Uterus (tissue), 4 donors: ENCODE results near the gene LYPD3. TPM values are rescaled to one million over a fixed set of nuclear protein-coding genes. Genes with fewer than 3 reads are reported as not detected.

Source experiments
- DNase-seq, 2 donors: peaks; one replicate each; pipeline ENCODE4 v3.0.0-alpha.2; 2019 to 2020
- H3K27ac ChIP-seq, 2 donors: fragments of 200-600 bp; sonication (generic); 1 replicate in 1 of 2; 2 replicates in 1 of 2; pipeline ENCODE4 v1.5.1; 2016 to 2018
- H3K27me3 ChIP-seq, 2 donors: fragments of 200-600 bp; sonication (generic); one replicate each; pipeline ENCODE4 v1.5.1; 2018 to 2019; ENCODE audit warnings: control low read depth in 1 of 2
- H3K36me3 ChIP-seq, 2 donors: fragments of 200-600 bp; sonication (generic); one replicate each; pipeline ENCODE4 v1.5.1; 2019; ENCODE audit warnings: control low read depth in 1 of 2
- H3K4me1 ChIP-seq, 2 donors: fragments of 200-600 bp; sonication (generic); one replicate each; pipeline ENCODE4 v1.5.1; 2018 to 2019; ENCODE audit warnings: control low read depth in 1 of 2
- H3K4me3 ChIP-seq, 2 donors: fragments of 200-600 bp; sonication (generic); 1 replicate in 1 of 2; 2 replicates in 1 of 2; pipeline ENCODE4 v1.5.1; 2018 to 2019; ENCODE audit warnings: mild to moderate bottlenecking in 1 of 2
- H3K9me3 ChIP-seq, 2 donors: fragments of 200-600 bp; sonication (generic); one replicate each; pipeline ENCODE4 v1.5.1; 2019; ENCODE audit warnings: control low read depth in 1 of 2
- POLR2A ChIP-seq, 2 donors: fragments of 450-650 bp; IDR thresholded peaks; one replicate each; pipeline ENCODE4 v1.6.1; 2016; ENCODE audit warnings: antibody characterized with exemption in 2 of 2, mild to moderate bottlenecking in 1 of 2, moderate library complexity in 1 of 2
- intact Hi-C: fragments of 100-400 bp; cut with DNase I; formaldehyde crosslinking; loops from one replicate; pipeline ENCODE4 v1.15.1; 2023; ENCODE audit warnings: low total_unique reads
- total RNA-seq, 4 donors: library from RNA; depleted of rRNA in 3 of 4; stranded (reverse); fragments of >200 nt in 3 of 4; gene quantifications; one replicate each; pipeline versions ENCODE4 v1.1.0 to v1.2.4, GENCODE V29; 2014 to 2023
- TF ChIP-seq, protein P1 (sequence below), 4 experiments: fragments of 200-600 bp in 2 of 4; fragments of 450-650 bp in 2 of 4; sonication (generic) in 2 of 4; IDR thresholded peaks; one replicate each; pipeline ENCODE4 v1.5.1; 2016 to 2019; ENCODE audit warnings: antibody characterized with exemption in 4 of 4, mild to moderate bottlenecking in 2 of 4, moderate library complexity in 1 of 4
- donor health status: DM: yes; HTN: yes; CAD: no.

LYPD3 gene
- total RNA-seq, 4 donors from 2014 or later = 0.28 to 2.4 TPM; not detected in 2

DNA sequence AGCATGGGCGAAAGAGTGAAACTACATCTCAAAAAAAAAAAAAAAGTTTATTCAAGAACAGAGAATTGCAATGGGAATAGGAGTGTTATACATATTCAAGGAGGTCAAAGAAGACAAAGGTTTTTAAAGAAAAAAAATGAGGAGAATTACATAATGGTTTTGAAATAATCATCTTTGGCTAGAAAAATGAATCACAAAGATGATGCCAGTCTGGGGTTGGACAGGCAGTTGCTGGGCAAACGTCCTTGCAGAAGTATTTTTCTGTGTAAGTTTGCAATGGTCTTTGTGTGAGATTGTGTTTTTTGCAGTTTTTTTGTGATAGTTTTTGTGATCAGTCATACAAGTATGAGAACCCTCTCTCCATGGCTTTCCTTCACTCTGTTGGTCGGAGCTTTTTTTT lies 23.7 kb downstream of the LYPD3 start:
- intact Hi-C loops = no loop called here
- no peak for TF ChIP-seq POLR2A (IDR thresholded peaks at IDR 0.05)
- TF ChIP-seq, protein P1, sequence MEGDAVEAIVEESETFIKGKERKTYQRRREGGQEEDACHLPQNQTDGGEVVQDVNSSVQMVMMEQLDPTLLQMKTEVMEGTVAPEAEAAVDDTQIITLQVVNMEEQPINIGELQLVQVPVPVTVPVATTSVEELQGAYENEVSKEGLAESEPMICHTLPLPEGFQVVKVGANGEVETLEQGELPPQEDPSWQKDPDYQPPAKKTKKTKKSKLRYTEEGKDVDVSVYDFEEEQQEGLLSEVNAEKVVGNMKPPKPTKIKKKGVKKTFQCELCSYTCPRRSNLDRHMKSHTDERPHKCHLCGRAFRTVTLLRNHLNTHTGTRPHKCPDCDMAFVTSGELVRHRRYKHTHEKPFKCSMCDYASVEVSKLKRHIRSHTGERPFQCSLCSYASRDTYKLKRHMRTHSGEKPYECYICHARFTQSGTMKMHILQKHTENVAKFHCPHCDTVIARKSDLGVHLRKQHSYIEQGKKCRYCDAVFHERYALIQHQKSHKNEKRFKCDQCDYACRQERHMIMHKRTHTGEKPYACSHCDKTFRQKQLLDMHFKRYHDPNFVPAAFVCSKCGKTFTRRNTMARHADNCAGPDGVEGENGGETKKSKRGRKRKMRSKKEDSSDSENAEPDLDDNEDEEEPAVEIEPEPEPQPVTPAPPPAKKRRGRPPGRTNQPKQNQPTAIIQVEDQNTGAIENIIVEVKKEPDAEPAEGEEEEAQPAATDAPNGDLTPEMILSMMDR (IDR thresholded peaks at IDR 0.05) = no peak
- DNase-seq = no peak

DNA sequence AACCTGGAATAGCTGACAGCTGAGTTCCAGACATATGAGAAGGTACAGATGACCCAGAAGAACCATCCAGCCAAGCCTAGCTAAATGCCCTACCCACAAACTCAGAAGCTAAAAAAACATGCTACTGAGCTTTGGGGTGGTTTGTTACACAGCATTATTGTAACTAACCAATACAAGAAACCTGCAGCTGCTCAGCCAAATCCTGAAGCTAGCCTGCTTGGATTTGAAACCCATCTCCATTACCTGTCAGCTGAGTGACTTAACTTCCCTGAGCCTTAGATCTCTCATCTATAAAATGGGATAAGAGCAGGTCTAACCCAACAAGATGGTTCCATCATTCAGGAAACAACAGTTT lies 25.7 kb downstream of the LYPD3 start:
- no peak for DNase-seq
- peaks cover 0 to 3% of the 10 kb centered on the region in 2 donors for H3K4me1 ChIP-seq
- no peak overlapping the region for H3K4me3 ChIP-seq
- H3K36me3 ChIP-seq = no peaks in the 10 kb centered on the region
- TF ChIP-seq POLR2A (IDR thresholded peaks at IDR 0.05) = no peak
- TF ChIP-seq, protein P1 (IDR thresholded peaks at IDR 0.05) = no peak
- no peak overlapping the region for H3K27ac ChIP-seq
- no peaks in the 10 kb centered on the region for H3K9me3 ChIP-seq
- H3K27me3 ChIP-seq = no peaks in the 10 kb centered on the region
- intact Hi-C loops = no loop called here

More for the DNA sequence above, 23.7 kb downstream of the LYPD3 start:
- Histone ChIP-seq H3K4me1 (peaks cover 0 to 3% of the 10 kb centered on the region in 2 donors), H3K27ac (no peak overlapping the region), H3K36me3 (no peaks in the 10 kb centered on the region), H3K9me3 (no peaks in the 10 kb centered on the region), H3K27me3 (no peaks in the 10 kb centered on the region), H3K4me3 (no peak overlapping the region)

DNA sequence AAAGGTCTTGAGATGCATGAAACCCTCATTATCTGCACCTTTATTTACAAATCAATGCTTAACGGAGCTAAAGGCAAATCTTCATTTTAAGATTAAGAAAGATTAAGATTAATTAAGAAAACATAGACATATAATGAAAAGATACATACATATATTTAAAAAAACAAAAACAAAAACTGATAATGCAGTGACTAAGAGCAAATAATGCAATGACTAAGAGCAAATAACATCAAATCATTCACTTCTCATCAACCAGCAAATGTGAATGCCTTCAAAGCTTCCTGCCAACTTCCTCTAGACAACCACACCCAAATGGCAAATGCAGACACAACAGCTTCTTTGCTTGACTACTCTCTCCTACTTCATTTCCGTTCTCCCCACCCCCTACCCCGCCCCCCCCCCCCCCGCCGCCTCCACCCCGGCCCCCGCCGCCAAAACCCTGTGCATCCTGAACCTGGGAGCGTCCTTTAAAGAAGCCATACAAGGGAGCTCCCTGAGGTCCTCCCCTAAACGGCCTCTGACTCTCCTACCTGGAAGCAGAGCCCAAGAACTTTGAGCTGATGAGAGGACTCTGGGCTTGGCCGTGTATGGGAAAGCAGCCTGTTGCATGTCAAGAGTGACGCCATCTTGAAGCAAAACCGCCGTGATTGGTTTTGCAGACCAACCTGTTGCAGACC lies 26.2 kb downstream of the LYPD3 start:
- Histone ChIP-seq H3K4me3 (no peak overlapping the region), H3K4me1 (peaks cover 0 to 3% of the 10 kb centered on the region in 2 donors), H3K27me3 (no peaks in the 10 kb centered on the region), H3K27ac (peak overlapping the region in 1 of 2 donors; percentile 46), H3K36me3 (no peaks in the 10 kb centered on the region), H3K9me3 (no peaks in the 10 kb centered on the region)
- no peak for DNase-seq
- intact Hi-C loops = no loop called here
- no peak for TF ChIP-seq POLR2A (IDR thresholded peaks at IDR 0.05)
- TF ChIP-seq, protein P1 (IDR thresholded peaks at IDR 0.05) = no peak

DNA sequence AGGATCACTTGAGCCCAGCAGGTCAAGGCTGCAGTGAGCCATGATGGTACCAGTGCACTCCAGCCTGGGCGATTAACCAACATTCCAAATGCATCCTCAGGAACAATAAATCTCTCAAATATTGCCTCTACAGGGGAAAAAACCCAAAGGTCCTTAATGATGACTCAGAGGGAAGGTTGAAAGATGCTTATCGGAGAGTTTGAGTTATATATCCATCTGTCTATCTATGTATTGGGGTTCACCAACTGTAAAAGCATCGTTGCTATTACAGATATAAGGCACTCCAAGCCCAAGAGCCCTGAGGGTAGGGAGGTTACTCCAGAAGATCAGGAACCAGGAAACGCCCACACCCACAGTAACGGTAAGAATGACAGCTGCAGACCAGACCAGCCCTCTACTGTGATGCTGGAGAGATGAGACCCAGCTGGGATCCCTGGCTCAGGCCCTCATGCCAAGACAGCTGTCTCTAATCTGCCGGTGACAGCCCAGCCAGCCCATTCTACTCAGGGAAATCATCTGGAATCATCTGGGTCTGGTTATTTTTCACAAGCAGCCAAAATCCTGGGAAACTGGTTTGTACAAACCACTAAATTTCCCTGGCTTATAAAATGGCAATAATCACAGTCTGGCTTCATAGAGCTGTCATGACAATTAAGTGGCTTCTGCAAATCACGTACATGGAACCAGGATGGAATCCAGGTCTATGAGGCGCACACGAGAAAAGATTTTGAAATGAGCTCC lies 26.9 kb downstream of the LYPD3 start:
- DNase-seq = peak; percentile 45 to 79

More for the DNA sequence above, 26.9 kb downstream of the LYPD3 start:
- H3K4me1 ChIP-seq = peaks cover 0 to 3% of the 10 kb centered on the region in 2 donors
- intact Hi-C loops = no loop called here
- no peaks in the 10 kb centered on the region for H3K36me3 ChIP-seq
- no peak overlapping the region for H3K4me3 ChIP-seq
- no peaks in the 10 kb centered on the region for H3K9me3 ChIP-seq
- H3K27ac ChIP-seq = peak overlapping the region in 1 of 2 donors; percentile 46
- TF ChIP-seq POLR2A (IDR thresholded peaks at IDR 0.05) = no peak
- TF ChIP-seq, protein P1 (IDR thresholded peaks at IDR 0.05) = no peak
- no peaks in the 10 kb centered on the region for H3K27me3 ChIP-seq
